ENCODE data around the gene HOXA10. TPM values are rescaled to one million over a fixed set of nuclear protein-coding genes. Genes with fewer than 3 reads are reported as not detected.

Gene HOXA10
- total RNA-seq, 1 experiment from 2014 or later, result 19.6 TPM

DNA sequence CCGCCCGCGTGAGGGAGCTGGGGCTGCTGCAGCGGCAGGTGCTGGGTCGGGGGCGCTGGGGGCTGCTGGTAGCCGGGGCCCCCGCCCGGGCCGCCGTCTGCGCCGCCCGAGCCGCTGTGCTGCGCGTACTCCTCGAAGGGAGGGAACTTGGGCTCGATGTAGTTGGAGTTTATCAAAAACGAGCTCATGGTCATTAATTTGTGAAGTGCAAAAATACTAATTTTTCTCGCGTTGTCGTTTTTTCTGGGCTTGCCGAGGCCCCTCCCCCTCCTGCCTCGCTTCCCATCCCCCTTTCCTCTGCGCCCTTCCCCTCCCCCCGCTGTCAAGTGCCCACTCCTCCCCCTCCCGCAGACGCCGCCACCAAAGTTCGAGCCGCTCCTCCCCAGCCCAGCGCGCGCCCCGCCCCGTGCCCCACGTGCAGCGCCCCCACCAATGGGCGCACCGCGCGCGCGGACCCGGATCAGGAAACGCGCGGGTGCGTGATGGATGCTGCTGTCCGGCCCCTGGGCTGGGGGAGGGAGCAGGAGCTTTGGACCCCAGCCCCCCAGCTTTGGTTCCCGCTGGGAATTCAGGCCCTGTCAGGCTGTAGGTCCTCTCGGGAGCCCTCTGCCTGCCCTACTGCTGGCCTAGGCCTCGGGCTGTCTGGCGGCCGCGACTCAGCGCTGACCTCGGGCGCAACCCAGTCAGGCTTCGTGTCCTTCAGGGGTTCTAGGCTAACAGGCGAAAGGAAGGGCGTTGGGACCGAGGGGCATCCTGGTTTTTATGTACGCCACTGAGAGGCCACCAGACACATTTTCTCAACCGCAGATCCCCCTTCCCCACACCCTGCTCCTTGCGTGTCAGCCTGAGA is 43.4 kb downstream of the HOXA10 start, which contains the start of gene HOXA4 (continued):
- TF ChIP-seq, protein P1, sequence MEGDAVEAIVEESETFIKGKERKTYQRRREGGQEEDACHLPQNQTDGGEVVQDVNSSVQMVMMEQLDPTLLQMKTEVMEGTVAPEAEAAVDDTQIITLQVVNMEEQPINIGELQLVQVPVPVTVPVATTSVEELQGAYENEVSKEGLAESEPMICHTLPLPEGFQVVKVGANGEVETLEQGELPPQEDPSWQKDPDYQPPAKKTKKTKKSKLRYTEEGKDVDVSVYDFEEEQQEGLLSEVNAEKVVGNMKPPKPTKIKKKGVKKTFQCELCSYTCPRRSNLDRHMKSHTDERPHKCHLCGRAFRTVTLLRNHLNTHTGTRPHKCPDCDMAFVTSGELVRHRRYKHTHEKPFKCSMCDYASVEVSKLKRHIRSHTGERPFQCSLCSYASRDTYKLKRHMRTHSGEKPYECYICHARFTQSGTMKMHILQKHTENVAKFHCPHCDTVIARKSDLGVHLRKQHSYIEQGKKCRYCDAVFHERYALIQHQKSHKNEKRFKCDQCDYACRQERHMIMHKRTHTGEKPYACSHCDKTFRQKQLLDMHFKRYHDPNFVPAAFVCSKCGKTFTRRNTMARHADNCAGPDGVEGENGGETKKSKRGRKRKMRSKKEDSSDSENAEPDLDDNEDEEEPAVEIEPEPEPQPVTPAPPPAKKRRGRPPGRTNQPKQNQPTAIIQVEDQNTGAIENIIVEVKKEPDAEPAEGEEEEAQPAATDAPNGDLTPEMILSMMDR (IDR thresholded peaks at IDR 0.05 in 2 of 3, conservative IDR thresholded peaks at IDR 0.05 in 1 of 3; ENCODE audit: borderline replicate concordance in 1 of 3, insufficient read depth in 1 of 3, low read depth in 2 of 3, low read length in 2 of 3), result no peak
- TF ChIP-seq, protein P2, sequence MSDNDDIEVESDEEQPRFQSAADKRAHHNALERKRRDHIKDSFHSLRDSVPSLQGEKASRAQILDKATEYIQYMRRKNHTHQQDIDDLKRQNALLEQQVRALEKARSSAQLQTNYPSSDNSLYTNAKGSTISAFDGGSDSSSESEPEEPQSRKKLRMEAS (IDR thresholded peaks at IDR 0.05), result peak; percentile 84

DNA sequence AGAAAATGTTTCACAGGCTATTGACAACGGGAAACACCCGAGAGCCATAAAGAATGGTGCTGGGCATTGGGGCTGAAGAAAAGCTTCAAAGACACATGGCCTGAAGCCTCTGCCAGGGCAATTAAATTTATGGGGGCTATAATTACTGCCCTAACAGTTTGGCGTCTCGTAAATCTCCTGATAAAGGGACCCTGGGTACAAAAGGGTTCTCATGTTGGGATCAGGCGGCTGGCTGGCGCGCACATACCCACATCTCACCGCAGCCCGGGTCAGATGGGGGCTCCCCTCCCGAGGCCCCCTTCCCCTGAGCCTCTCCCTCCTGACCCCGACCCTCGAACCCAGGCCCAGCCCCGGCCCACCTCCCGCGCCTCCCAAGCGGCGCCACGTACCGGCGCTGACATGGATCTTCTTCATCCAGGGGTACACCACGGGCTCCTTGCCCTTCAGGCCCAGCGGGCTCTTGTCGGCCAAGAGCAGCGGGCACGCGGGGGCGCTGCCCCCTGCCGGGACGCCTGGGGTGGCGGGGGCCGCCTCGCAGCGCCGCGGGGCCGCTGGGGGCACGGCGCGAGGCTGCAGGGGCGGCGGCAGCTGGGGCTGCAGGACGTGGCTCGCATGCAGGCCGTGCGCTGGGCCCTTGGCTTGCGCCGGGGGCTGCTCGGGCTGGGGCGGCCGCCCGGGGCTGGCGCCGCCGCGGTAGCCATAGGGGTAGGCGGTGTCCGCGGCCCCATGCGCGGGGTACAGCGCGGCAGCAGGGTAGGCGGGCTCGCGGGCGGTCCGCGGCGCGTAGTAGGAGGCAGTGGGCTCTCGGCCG is 44.2 kb downstream of the HOXA10 start:
- RAD21 ChIA-PET (ENCODE audit: low non-redundant PET in 1 of 2, low total read pairs in 2 of 2, uncharacterized antibody in 2 of 2, unreplicated experiment in 2 of 2), result no interaction called here
- BruUV-seq (replicated peaks), result no TSS peak
- Histone ChIP-seq H3K27ac (ENCODE audit: low read depth, low read length) (peak overlapping the region; percentile 61; the same call in 1 of the 2 replicates), H3K36me3 (ENCODE audit: control insufficient read depth in 1 of 2, insufficient read depth in 2 of 2, low read length in 2 of 2) (no peaks in the 10 kb centered on the region), H3K4me2 (ENCODE audit: low read length) (peak overlapping the region; percentile 91), H4K20me1 (ENCODE audit: insufficient read depth) (no peaks in the 10 kb centered on the region), H3K4me3 (replicated peaks in 1 of 2; ENCODE audit: low read depth in 1 of 2, low read length in 2 of 2) (peak overlapping the region; percentile 55 to 64), H3K9me2 (ENCODE audit: insufficient read depth) (no peaks in the 10 kb centered on the region), H3K9me3 (ENCODE audit: control insufficient read depth in 1 of 2, insufficient read depth in 1 of 2, low read depth in 1 of 2, low read length in 2 of 2) (no peaks in the 10 kb centered on the region), H3K9ac (ENCODE audit: low read length) (peak overlapping the region; percentile 71), H3K79me2 (ENCODE audit: insufficient read depth, low read length) (no peaks in the 10 kb centered on the region), H2AFZ (ENCODE audit: low read depth, low read length, poor library complexity, severe bottlenecking) (no peak overlapping the region), H3K27me3 (ENCODE audit: insufficient read depth, low read length) (peaks cover 27% of the 10 kb centered on the region), H3K4me1 (ENCODE audit: control insufficient read depth in 1 of 2, insufficient read depth in 2 of 2, low read length in 2 of 2) (peaks cover 24 to 75% of the 10 kb centered on the region in 2 experiments)
- intact Hi-C loops (cut with micrococcal nuclease), result loop anchor here (2.0 kb wide), 1 partner anchor 15 kb away; no protein-coding TSS in a partner anchor
- POLR2A ChIA-PET, result no interaction called here
- no peak for DNase-seq (ENCODE audit: low read depth, low spot score)
- ATAC-seq, result peak; percentile 60
- TF ChIP-seq TCF7L2 (IDR thresholded peaks at IDR 0.05; ENCODE audit: borderline replicate concordance, extremely low read depth, insufficient read depth, insufficient read length), result peak; percentile 45
- TF ChIP-seq CEBPB (IDR thresholded peaks at IDR 0.05; ENCODE audit: low read depth), result no peak
- TF ChIP-seq RAD21 (IDR thresholded peaks at IDR 0.05; ENCODE audit: low read depth), result peak; percentile 25; the same call in 1 of the 2 replicates
- TF ChIP-seq POLR2AphosphoS5 (IDR thresholded peaks at IDR 0.05; ENCODE audit: low read depth, low read length), result no peak
- TF ChIP-seq SIN3A (IDR thresholded peaks at IDR 0.05; ENCODE audit: low read depth), result no peak
- no peak for TF ChIP-seq ZNF274 (IDR thresholded peaks at IDR 0.05; ENCODE audit: low read depth, low read length)
- TF ChIP-seq, protein P2 (IDR thresholded peaks at IDR 0.05), result no peak
- TF ChIP-seq SRF (IDR thresholded peaks at IDR 0.05; ENCODE audit: low read depth), result no peak
- TF ChIP-seq CBX3 (IDR thresholded peaks at IDR 0.05; ENCODE audit: low read depth), result no peak
- no peak for TF ChIP-seq JUND (IDR thresholded peaks at IDR 0.05)
- TF ChIP-seq ELF1 (IDR thresholded peaks at IDR 0.05; ENCODE audit: borderline replicate concordance, low read depth), result no peak
- peak; percentile 71; the same call in 1 of the 2 replicates for TF ChIP-seq ZFX (IDR thresholded peaks at IDR 0.05)
- TF ChIP-seq, protein P3, sequence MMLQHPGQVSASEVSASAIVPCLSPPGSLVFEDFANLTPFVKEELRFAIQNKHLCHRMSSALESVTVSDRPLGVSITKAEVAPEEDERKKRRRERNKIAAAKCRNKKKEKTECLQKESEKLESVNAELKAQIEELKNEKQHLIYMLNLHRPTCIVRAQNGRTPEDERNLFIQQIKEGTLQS (IDR thresholded peaks at IDR 0.05), result no peak
- TF ChIP-seq SP1 (IDR thresholded peaks at IDR 0.05; ENCODE audit: low read depth), result no peak
- TF ChIP-seq, protein P4, sequence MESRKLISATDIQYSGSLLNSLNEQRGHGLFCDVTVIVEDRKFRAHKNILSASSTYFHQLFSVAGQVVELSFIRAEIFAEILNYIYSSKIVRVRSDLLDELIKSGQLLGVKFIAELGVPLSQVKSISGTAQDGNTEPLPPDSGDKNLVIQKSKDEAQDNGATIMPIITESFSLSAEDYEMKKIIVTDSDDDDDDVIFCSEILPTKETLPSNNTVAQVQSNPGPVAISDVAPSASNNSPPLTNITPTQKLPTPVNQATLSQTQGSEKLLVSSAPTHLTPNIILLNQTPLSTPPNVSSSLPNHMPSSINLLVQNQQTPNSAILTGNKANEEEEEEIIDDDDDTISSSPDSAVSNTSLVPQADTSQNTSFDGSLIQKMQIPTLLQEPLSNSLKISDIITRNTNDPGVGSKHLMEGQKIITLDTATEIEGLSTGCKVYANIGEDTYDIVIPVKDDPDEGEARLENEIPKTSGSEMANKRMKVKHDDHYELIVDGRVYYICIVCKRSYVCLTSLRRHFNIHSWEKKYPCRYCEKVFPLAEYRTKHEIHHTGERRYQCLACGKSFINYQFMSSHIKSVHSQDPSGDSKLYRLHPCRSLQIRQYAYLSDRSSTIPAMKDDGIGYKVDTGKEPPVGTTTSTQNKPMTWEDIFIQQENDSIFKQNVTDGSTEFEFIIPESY (IDR thresholded peaks at IDR 0.05; ENCODE audit: extremely low read depth, insufficient replicate concordance, low read length), result no peak
- CTCF ChIA-PET, result interaction anchor here (1.6 kb wide), 1 partner anchor 443 kb away, joined by 3 read pairs; no protein-coding TSS in a partner anchor
